GM13977 (cell line): ENCODE measurements around the gene USP24.

Source experiments
- DNase-seq: peaks from one replicate; pipeline ENCODE4 v3.0.0; 2012; ENCODE audit warnings: low spot score
- CTCF ChIP-seq: IDR thresholded peaks from 2 replicates; pipeline ENCODE4 v1.5.1; 2012; ENCODE audit warnings: mild to moderate bottlenecking, control low read depth; ENCODE audit not compliant: insufficient read depth; ENCODE audit errors: extremely low read depth, missing control alignments
- in situ Hi-C: fragments of 300-500 bp; cut with MboI; formaldehyde crosslinking; loops from one replicate; pipeline ENCODE4 v1.12.0; 2022; ENCODE audit warnings: low sequenced_read_pairs, low pct_unique_long_range_greater_than_20kb, mixed read lengths, inconsistent platforms; ENCODE audit not compliant: unreplicated experiment

USP24 gene

GRCh38 chr1:55168353-55168752 is 46.8 kb downstream of the USP24 start:
- no peak for TF ChIP-seq CTCF
- DNase-seq: no peak
- in situ Hi-C loops: no loop called here

GRCh38 chr1:55167224-55167871 is 47.8 kb downstream of the USP24 start:
- in situ Hi-C loops: no loop called here
- no peak for TF ChIP-seq CTCF
- DNase-seq: no peak

- DNase-seq: no peak
- no peak for TF ChIP-seq CTCF
- in situ Hi-C loops: no loop called here
Measured at GRCh38 chr1:55164906-55165305, 50.3 kb downstream of the USP24 start.

- TF ChIP-seq CTCF: no peak
- in situ Hi-C loops: no loop called here
- no peak for DNase-seq
Measured at GRCh38 chr1:55159571-55159970, 55.6 kb downstream of the USP24 start.

GRCh38 chr1:55156608-55157007 is 58.6 kb downstream of the USP24 start:
- TF ChIP-seq CTCF: no peak
- in situ Hi-C loops: no loop called here
- DNase-seq: no peak

- no peak for TF ChIP-seq CTCF
- in situ Hi-C loops: no loop called here
- no peak for DNase-seq
Measured at GRCh38 chr1:55156093-55156492, 59.1 kb downstream of the USP24 start.
